Epithelial cell of proximal tubule (primary cell): ENCODE data around the gene A4GALT. TPM values are rescaled to one million over a fixed set of nuclear protein-coding genes. Genes with fewer than 3 reads are reported as not detected.

Experiments used
- DNase-seq: peaks from one replicate; pipeline ENCODE4 v3.0.0-alpha.2; 2011; ENCODE audit warnings: low read depth
- H3K4me3 ChIP-seq: 2 replicates; pipeline ENCODE4 v1.5.1; 2011; ENCODE audit warnings: low read depth, mild to moderate bottlenecking, low read length
- CTCF ChIP-seq: conservative IDR thresholded peaks from 2 replicates; pipeline ENCODE4 v1.5.1; 2012; ENCODE audit warnings: low read depth, mild to moderate bottlenecking, low read length
- total RNA-seq: library from RNA; depleted of rRNA; stranded (reverse); fragments of >200 nt; gene quantifications from 2 replicates; pipeline ENCODE4 v1.2.3, GENCODE V29; 2015

The A4GALT gene
- 16.2 and 17.8 TPM in 2 replicates for total RNA-seq

DNA sequence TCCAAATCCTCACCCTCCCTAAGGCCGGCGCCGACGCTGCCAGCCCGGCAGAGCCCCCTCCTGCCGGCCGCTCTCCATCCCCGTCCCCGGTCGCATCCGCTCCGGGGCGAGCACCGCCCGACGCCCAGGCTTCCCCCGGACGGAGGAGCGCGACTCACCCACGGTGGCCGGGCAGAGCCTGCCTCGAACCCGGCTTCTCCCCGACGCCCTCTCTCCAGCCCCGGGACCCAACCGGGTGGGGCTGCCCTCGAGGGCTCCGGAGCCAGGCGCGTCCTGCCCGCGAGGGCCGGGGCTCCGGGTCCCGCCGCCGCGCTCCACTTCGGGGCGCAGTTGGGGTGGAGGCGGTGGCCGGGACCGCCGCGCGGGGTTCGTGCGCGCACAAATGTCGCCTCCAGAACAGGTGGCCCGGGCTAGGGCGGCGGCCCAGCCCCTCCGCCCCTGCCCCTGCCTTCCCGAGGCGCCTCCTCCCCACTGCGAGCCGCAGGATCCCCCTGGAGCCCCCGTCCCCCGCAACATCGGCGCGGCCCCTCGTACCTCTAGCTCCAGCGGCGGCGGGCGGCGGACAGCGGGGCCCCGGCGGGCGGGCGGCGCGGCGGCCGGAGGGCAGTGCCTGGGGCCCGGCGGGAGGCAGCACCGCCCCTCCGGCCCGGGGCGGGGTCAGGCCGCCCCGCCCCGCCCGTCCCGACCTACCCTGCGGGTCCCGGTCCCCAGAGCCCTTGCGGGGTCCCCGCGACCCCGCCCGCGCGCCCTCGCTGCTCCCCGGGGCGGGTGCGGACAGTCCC lies at the start of gene A4GALT:
Gene A4GALT, minus strand, starts transcription at position 608 of the 782 bp plus-strand sequence. CDS start 26,919 bp downstream, outside the sequence.
- no peak for DNase-seq
- H3K4me3 ChIP-seq, result peak within 1 kb of the TSS; percentile 85
- TF ChIP-seq CTCF, result no peak

DNA sequence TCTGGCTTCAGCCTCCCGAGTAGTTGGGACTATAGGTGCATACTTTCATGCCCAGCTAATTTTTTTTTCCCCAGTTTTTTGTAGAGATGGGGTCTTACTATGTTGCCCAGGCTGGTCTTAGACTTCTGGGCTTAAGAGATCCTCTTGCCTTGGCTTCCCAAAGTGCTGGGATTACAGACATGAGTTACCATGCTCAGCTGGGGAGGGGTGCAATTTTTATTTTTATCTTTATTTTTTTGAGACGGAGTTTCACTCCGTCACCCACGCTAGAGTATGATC lies 49.7 kb upstream of the A4GALT start:
- TF ChIP-seq CTCF, result no peak
- DNase-seq, result no peak
- no peak overlapping the region for H3K4me3 ChIP-seq

GRCh38 chr22:42769574-42770447 lies 49.1 kb upstream of the A4GALT start:
- DNase-seq, result peak; percentile 9
- TF ChIP-seq CTCF, result no peak
- H3K4me3 ChIP-seq, result peak overlapping the region; percentile 30

DNA sequence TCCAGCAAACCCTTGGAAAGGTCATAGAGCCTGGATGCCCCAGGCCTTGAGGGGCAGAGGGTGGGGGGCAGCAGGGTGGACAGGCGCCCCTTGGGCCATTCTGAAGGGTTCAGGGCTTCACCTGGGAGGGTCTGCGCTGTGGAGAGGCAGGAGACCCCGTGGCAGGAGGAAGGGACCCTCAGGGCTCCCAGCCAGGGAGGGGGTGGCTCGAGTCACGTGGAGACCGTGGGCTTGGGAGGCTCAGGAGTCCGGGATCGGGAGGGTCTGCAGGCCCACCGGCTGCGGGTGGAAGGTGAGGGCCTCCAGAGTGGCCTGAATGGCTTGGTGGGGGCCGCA lies 48.5 kb upstream of the A4GALT start:
- no peak overlapping the region for H3K4me3 ChIP-seq
- no peak for TF ChIP-seq CTCF
- no peak for DNase-seq

GRCh38 chr22:42768385-42769035 lies 47.8 kb upstream of the A4GALT start:
- H3K4me3 ChIP-seq, result no peak overlapping the region
- DNase-seq, result no peak
- no peak for TF ChIP-seq CTCF

DNA sequence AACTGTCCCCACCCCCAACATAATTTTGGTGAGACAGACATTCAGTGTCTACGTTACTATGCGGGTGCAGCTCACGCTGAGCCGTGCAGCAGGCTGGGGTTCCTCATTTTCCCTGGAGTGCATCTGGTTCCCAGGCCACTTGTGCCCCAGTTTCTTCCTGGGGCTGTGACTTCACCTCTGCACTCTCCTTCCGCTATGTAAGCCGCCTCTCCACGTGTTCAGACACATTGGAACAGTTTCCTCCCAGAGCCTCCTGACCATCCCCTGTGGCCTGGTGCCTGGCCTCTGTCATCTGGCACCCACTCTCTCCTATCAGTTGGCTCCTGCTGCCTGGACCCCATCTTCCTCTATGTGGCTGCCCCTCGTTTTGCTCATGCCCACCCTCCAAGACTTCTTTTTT lies 46.2 kb upstream of the A4GALT start:
- H3K4me3 ChIP-seq, result no peak overlapping the region
- TF ChIP-seq CTCF, result no peak
- no peak for DNase-seq
